A204.1 (cell line): ENCODE data around the gene KRT86.
"Not testable (repeated sequence)": the region's sequence is repeated elsewhere in the genome, so short reads cannot be mapped to it uniquely, and the experiment has no call there.

Source experiments
- FAIRE-seq: peaks from 2 replicates; lab custom pipeline; 2012; peaks lifted over from hg19 to GRCh38; lab: Jason Lieb, UNC

The KRT86 gene

DNA sequence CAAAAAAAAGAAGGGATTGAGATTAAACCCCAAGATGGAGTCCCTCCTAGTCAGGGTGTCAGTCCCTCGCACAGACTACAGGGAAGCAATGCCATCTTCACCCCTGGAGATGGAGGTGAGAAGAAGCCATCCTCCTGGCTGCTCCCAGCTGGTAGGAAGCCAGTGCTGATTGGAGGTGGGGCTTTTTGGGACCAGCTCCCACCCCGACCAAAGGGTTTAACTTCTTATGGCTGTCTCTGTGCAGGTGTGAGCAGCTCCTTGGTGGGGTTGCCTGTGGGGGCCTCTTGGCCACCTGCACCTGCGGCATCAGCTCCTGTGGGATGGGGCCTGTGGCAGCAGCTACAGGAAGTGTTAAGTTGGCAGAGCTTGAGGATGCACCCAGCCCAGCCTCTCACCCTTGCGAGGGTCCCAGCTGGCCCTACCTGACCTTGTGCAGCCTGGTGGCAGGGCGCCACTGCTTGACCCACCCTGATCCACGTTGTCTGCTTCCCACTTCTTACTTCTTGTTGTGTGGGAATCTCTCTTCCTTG lies 3.8 kb upstream of the KRT86 start:
- no peak for FAIRE-seq

- FAIRE-seq = no peak
Observed at GRCh38 chr12:52271158-52271557, 3.3 kb upstream of the KRT86 start.

DNA sequence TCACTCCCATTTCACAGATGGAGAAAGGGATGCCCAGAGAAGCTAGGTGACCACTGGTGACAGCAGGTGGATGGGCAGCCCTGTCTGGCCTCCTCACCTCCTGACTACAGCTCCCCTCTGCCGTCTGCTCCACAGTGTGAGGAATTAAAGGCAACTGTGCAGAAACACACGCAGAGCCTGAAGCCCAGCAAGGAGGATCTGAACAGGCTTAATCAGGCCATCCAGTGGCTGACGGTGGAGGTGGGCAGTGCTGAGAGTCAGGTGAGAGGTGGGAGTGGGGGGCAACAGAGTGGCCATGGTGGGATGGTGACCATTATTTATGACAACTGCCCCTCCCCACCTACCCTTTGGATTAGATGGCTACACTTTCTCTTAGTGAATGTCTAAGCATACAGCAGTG lies 1.2 kb downstream of the KRT86 start:
- no peak for FAIRE-seq

DNA sequence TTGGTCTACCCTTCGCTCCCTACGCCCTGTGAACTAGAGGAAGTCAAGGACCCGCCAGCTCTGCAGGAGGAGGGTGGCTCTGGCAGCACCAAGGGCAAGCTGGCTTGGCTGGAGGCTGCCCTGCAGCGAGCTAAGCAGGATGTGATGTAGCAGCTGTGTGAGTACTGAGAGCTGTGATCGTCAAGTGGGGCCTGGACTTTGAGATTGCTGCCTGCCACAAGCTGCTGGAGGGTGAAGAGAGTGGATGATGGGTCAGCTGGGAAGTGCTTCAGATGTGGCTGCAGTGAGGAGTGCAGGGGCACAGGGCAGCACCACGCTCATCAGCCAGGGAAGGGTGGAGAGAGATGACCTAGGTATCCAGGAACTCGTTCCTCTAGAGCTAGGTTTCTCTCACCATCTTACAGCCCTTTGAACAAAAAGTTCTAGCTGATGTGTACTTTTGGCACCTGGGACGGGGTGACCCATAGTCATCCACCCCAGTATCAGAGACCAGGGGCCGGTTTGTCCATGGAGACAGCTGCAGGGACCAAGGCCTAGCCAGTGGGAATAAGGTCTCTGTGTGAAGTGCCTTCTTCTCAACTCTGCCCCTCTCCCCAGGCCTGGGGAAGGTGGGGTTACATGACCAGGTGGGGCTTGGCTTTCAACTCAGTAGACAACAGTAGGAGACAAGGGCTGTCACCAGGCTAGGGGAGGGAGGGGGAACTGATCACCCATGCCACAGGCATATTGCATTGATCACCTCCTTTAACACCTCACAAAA lies 3.2 kb downstream of the KRT86 start:
- FAIRE-seq = no peak

GRCh38 chr12:52278575-52279421 lies 4.4 kb downstream of the KRT86 start:
- FAIRE-seq = no peak

DNA sequence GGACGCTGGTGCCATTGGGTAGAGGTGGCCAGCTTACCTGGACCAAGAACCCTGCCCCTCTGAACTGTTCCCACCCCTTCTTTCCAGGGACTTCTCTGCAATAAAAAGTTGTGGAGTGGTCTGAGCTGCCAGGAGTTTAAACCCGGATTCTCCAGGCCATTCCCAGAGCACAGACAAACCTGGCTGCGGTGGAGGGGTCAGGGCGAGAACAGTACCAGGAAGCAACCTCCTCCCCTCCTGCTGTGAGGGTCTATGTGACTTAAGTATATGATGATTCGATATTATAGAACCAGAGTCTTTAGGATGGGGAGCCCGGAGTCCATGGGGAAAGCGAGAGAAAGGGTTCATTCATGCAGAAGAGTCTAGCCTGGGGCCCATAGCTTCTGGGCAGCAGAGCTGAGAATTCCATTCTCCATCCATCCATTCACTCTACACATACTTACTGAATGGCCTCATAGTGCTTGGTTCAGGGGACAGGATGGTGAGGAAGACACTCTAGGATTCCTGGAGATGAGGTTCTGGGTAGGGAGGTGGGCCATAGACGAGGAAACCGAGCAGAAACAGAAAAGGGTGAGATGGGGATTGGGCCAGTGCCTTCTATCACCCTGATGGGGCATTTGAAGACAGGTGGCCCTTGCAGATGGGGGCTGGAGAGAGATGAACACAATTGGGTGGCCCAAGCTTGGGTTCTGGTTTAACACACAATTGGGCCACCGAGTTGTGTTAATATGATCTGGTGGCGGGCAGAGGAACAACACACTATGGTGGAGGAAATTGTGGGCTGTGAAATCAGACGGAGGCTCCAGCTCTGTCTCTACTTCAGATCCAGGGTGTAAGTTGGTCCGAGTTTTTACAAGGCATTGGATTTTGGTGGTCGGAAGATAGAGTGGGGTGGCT lies 5.2 kb downstream of the KRT86 start:
- FAIRE-seq = no peak

DNA sequence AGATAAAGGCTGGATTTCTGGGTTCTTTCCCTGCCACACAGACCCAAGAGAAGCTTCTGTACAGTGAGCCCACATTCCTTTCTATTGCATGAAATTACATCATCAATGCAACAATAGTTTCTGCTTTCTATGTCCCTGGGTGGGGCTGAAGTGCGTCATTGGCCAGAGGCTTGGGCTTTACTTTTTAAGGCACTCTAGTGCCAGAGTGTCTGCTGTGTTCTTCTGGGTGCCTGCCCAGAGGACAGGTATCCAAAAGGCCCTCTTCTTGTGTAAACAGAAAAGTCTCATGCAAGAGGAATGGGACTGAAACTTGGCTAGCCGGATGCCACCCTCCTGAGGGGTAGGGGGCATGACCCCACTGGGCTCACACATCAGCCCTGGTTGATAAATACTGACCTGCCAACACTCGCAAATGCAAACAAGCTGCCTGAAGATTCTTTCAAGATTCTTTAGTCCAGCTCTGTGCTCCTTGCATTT lies 5.9 kb downstream of the KRT86 start:
- no peak for FAIRE-seq

GRCh38 chr12:52280796-52281560 lies 6.5 kb downstream of the KRT86 start:
- no peak for FAIRE-seq

GRCh38 chr12:52284562-52285171 lies 10.2 kb downstream of the KRT86 start:
- FAIRE-seq = no peak

DNA sequence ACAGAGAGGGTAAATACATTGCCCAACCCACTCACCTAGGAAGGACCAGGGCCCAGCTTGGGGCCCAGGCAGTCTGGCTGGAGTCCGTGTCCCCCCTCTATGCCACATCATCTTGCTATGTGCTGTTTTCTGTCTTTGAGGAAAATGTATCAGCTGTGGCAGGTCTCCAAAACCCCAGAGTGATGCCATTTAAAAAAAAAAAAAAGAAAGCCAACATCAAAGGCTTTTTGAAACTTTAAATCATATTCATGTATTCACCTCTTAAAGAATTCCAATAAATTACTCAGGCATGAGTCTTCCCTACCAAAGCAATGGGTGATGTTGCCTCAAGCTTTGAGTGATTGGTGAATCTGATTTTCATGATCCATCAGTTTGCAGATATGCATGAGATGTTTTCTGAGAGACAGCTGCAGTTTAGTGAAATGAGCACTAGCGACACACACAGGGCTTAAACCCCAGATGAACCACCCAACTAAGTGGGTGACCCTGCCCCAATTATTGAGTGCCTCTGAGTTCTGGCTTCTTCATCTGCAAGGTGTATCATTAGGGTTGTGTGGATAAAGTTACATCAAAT lies 10.8 kb downstream of the KRT86 start:
- no peak for FAIRE-seq

DNA sequence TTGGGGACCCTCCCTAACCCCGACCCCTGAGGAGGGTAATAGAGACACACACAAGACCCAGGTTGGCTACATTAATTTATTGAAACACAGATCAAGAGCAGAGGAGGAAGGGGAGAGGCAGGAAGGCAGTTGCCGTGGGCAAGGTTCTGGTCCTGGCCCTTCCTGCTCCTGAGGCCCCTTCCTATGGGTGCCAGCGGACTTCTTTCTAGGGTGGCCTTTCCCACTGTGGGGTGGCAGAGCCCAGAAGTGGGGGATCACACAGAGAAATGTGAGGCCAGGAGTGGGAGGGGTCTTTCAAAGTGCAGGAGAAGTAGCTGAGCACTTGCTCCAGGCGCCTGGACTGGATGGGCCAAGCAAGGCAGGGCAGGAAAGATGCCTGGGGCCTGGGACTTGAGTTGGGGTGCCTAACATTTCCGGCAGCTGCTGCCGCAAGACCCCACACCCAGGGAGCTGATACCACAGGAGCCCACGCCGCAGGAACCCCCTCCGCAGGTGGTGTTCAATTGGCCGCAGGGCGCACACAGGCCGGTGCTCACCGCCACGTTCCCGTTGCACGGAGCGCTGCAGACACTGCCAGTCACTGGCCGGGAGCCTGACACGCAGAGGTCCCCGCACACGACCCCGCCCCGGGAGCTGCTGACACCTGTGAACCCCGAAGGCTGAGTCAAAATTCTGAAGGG lies 11.5 kb downstream of the KRT86 start:
- FAIRE-seq = no peak

DNA sequence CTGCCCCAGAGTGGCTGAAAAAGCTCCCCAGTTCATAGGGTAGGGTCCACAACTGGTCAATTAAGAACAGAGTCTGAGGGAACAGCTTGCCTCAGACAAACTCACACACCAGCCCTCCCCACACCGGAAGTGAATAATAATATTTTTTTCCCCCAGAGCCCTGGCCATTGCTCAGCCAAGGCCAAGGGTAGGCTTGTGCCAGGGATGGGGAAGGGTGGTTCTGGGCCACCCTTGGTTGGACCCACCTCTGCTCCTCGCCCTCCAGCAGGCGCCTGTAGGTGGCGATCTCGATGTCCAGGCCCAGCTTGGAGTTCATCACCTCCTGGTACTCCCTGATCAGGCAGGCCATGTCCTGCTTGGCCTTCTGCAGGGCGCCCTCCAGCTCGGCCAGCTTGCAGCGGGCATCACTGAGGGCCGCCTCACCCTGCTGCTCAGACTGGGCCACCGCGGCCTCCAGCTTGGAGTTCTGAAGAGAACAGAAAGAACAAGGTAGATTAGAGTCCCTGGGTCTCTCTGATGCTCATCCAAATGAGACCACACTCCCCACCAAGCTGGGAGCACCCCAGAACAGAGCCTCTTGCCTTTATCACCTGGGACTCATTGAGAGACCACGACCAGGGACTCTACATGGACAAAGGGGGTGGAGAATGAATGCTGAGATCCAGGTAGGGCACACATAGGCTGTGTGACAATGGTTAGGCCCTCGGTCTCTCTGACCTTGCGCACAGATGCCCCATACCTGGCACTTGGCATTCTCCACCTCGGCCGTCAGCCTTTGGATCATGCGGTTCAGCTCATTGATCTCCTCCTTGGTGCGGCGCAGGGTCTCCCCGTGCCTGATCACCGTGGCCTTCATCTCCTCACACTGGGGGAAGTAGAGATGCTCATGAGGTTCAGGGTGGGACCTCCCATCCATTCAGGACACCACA lies 12.7 kb downstream of the KRT86 start:
- not testable (repeated sequence) for FAIRE-seq

DNA sequence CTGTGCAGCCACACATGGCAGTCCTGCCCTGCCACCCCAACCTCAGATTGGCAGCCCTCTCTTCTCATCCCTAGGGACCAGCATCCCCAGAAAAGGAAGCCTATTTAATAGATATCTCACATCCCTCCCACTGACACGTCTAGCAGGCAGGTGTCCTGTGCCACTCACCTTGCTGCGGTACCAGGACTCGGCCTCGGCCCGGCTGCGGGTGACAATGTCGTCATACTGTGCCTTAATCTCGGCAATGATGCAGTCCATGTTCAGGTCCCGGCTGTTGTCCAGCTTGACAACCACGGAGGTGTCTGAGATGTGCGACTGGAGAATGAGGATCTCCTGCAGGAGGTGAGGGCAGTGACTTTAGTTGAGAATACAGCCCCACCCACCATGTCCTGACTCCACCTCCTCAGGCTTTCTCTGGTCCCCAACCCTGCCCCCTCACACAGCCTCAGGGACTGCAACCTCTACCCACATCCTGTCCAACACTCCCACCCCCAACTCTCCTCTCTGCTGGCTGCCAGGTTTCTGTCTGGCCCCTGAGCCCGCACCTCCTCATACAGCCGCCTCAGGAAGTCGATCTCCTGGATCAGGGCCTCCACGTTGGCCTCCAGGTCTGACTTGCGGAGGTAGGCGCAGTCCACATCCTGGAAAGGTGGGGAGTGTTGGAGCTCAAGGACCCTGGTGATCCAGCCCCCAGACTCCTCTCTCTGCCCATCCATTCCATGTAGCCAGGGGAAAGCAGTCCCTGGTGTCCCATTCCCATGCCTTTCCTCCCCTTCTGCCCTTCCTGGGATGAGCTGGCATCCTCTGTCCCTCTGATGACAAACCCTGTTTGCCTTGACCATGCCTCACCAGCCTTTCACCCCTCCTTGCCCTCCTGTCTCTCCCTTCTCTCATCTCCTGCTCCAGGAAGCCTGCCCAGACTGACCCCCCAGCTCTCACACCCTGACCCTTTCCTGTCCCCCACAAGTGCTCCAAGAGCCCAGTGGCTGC lies 13.7 kb downstream of the KRT86 start:
- FAIRE-seq = not testable (repeated sequence)

GRCh38 chr12:52290483-52291134 lies 16.2 kb downstream of the KRT86 start:
- not testable (repeated sequence) for FAIRE-seq

GRCh38 chr12:52291267-52291935 lies 17.0 kb downstream of the KRT86 start, which contains the start of gene KRT81:
Gene KRT81, minus strand, starts transcription at chr12:52291534. Its CDS starts 69 bp downstream, at chr12:52291465.
- no peak for FAIRE-seq

DNA sequence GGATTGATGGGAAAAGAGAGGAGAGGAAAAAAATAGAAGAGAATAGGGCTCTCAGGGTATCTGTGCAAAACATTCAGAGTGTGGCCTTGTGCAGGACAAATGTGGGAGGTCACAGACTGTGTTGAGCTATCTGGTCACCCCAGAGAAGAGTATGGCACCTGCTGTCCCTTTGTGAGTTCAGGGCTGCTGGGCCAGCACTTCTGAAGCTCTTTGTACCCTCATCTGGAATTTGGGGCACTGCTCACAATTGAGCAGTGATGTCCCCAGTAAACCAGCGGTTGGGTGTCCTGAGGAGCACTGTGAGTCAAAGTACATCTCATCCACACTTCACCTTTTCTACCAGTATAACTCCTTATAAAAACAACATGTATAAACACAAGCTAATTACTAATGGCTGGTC lies 19.5 kb downstream of the KRT86 start:
- FAIRE-seq = no peak
